HepG2 (cell line): ENCODE measurements around the gene VPS11. TPM values are rescaled to one million over a fixed set of nuclear protein-coding genes. Genes with fewer than 3 reads are reported as not detected.

Source experiments
- BCL6 ChIP-seq: IDR thresholded peaks from 2 replicates; pipeline ENCODE4 v1.6.1; 2016; ENCODE audit warnings: missing genetic modification reagents, missing compliant biosample characterization
- CC2D1A ChIP-seq: sonication (generic); formaldehyde crosslinking; IDR thresholded peaks from 2 replicates; pipeline ENCODE4 v1.8.1; 2023; ENCODE audit warnings: mild to moderate bottlenecking, missing genetic modification reagents
- CENPT ChIP-seq: sonication (generic); formaldehyde crosslinking; IDR thresholded peaks from 2 replicates; pipeline ENCODE4 v1.8.0; 2022; ENCODE audit warnings: low read depth, mild to moderate bottlenecking, moderate library complexity, missing genetic modification reagents
- CENPX ChIP-seq: sonication (generic); formaldehyde crosslinking; IDR thresholded peaks from 2 replicates; pipeline ENCODE4 v1.9.0; 2021; ENCODE audit warnings: mild to moderate bottlenecking, missing genetic modification reagents, moderate library complexity
- EP300 ChIP-seq, 3 experiments: sonication (generic) in 1 of 3; formaldehyde crosslinking in 1 of 3; IDR thresholded peaks; 2 replicates each; pipeline versions ENCODE4 v1.5.1 to v1.6.1; 2011 to 2020; ENCODE audit warnings: low read depth in 2 of 3, low read length in 2 of 3, borderline replicate concordance in 1 of 3, improper control_type of control experiment in 1 of 3, mild to moderate bottlenecking in 1 of 3, missing genetic modification reagents in 1 of 3, moderate library complexity in 1 of 3
- HOXA5 ChIP-seq: sonication (generic); formaldehyde crosslinking; IDR thresholded peaks from 2 replicates; pipeline ENCODE4 v1.4.0; 2020; ENCODE audit warnings: missing genetic modification reagents
- RORA ChIP-seq: sonication (generic); formaldehyde crosslinking; IDR thresholded peaks from 2 replicates; pipeline ENCODE4 v1.5.0; 2020; ENCODE audit warnings: mild to moderate bottlenecking, missing genetic modification reagents, moderate library complexity
- SALL1 ChIP-seq: sonication (generic); formaldehyde crosslinking; IDR thresholded peaks from 2 replicates; pipeline ENCODE4 v1.8.0; 2022; ENCODE audit warnings: mild to moderate bottlenecking, missing genetic modification reagents
- STAG1 ChIP-seq: sonication (generic); formaldehyde crosslinking; IDR thresholded peaks from 2 replicates; pipeline ENCODE4 v1.4.0; 2020; ENCODE audit warnings: missing genetic modification reagents
- TOE1 ChIP-seq: sonication (generic); formaldehyde crosslinking; IDR thresholded peaks from 2 replicates; pipeline ENCODE4 v1.4.0; 2020; ENCODE audit warnings: mild to moderate bottlenecking, missing genetic modification reagents
- ZNF382 ChIP-seq: sonication (generic); formaldehyde crosslinking; IDR thresholded peaks from 2 replicates; pipeline ENCODE4 v1.5.0; 2020; ENCODE audit warnings: missing genetic modification reagents, mild to moderate bottlenecking, borderline replicate concordance
- ZNF546 ChIP-seq: sonication (generic); formaldehyde crosslinking; conservative IDR thresholded peaks from 2 replicates; pipeline ENCODE4 v1.8.1; 2023; ENCODE audit warnings: mild to moderate bottlenecking, missing genetic modification reagents
- polyA plus RNA-seq, 8 experiments: library from polyadenylated mRNA; depleted of rRNA in 3 of 8; stranded (reverse) in 7 of 8; unstranded in 1 of 8; fragments of >200 nt; fragmentation: Illumina TruSeq in 4 of 8; extraction: Trizol in 4 of 8; gene quantifications; 2 replicates each; pipeline versions ENCODE4 v1.2.1 to v1.2.3, GENCODE V29; 2011 to 2016; ENCODE audit warnings: low read depth in 4 of 8, missing spikeins in 1 of 8, mixed read lengths in 1 of 8; ENCODE audit not compliant: insufficient read depth in 1 of 8
- total RNA-seq, 5 experiments: library from RNA; depleted of rRNA; stranded (reverse); fragments of >200 nt; fragmentation: Illumina TruSeq; extraction: Trizol; gene quantifications; 2 replicates each; pipeline ENCODE4 v1.2.3, GENCODE V29; 2016; ENCODE audit warnings: low read depth in 1 of 5
- TF ChIP-seq, protein P1 (sequence below): sonication (generic); formaldehyde crosslinking; IDR thresholded peaks from 2 replicates; pipeline ENCODE4 v1.5.0; 2020; ENCODE audit warnings: mild to moderate bottlenecking, missing genetic modification reagents, borderline replicate concordance
- TF ChIP-seq, protein P2 (sequence below): IDR thresholded peaks from 2 replicates; pipeline ENCODE4 v1.6.1; 2016
- TF ChIP-seq, protein P3 (sequence below): sonication (generic); formaldehyde crosslinking; IDR thresholded peaks from 2 replicates; pipeline ENCODE4 v1.4.0; 2020; ENCODE audit warnings: missing genetic modification reagents
- TF ChIP-seq, protein P4 (sequence below): sonication (generic); formaldehyde crosslinking; IDR thresholded peaks from 2 replicates; pipeline ENCODE4 v1.5.0; 2020; ENCODE audit warnings: mild to moderate bottlenecking, missing genetic modification reagents
- TF ChIP-seq, protein P5 (sequence below): sonication (generic); formaldehyde crosslinking; IDR thresholded peaks from 2 replicates; pipeline ENCODE4 v1.4.0; 2020; ENCODE audit warnings: mild to moderate bottlenecking, missing genetic modification reagents

Gene VPS11
- total and polyA plus RNA-seq, 2 of the 13 experiments (the other 11 are each of a cell fraction or from before 2014, with no cell fraction given) = 13.7 to 21.6 TPM

DNA sequence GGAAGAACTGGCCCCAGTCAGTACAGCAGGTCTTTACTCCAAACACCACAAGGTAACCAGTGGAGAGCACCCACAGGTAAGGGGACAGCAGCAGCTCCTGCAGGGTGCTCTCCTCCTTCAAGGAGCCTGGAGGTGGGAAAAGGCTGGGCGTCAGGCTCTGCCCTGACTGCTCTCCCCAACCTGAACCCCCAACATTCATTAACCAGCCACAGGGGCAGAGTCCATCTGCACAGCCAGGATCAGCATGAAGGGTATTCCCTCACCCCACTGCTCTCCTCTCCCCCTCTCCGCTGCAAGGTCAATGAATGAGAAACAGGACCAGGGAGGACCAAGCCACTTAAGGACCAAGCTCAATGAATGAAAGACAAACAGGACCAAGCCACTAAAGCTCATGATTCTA lies 40.6 kb upstream of the VPS11 start (continued):
- TF ChIP-seq, protein P1, sequence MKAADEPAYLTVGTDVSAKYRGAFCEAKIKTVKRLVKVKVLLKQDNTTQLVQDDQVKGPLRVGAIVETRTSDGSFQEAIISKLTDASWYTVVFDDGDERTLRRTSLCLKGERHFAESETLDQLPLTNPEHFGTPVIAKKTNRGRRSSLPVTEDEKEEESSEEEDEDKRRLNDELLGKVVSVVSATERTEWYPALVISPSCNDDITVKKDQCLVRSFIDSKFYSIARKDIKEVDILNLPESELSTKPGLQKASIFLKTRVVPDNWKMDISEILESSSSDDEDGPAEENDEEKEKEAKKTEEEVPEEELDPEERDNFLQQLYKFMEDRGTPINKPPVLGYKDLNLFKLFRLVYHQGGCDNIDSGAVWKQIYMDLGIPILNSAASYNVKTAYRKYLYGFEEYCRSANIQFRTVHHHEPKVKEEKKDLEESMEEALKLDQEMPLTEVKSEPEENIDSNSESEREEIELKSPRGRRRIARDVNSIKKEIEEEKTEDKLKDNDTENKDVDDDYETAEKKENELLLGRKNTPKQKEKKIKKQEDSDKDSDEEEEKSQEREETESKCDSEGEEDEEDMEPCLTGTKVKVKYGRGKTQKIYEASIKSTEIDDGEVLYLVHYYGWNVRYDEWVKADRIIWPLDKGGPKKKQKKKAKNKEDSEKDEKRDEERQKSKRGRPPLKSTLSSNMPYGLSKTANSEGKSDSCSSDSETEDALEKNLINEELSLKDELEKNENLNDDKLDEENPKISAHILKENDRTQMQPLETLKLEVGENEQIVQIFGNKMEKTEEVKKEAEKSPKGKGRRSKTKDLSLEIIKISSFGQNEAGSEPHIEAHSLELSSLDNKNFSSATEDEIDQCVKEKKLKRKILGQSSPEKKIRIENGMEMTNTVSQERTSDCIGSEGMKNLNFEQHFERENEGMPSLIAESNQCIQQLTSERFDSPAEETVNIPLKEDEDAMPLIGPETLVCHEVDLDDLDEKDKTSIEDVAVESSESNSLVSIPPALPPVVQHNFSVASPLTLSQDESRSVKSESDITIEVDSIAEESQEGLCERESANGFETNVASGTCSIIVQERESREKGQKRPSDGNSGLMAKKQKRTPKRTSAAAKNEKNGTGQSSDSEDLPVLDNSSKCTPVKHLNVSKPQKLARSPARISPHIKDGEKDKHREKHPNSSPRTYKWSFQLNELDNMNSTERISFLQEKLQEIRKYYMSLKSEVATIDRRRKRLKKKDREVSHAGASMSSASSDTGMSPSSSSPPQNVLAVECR (CRISPR knock-in tag) = 0 out of 2 replicates have a peak, but pooled peaks have one; percentile 4
- TF ChIP-seq, protein P2, sequence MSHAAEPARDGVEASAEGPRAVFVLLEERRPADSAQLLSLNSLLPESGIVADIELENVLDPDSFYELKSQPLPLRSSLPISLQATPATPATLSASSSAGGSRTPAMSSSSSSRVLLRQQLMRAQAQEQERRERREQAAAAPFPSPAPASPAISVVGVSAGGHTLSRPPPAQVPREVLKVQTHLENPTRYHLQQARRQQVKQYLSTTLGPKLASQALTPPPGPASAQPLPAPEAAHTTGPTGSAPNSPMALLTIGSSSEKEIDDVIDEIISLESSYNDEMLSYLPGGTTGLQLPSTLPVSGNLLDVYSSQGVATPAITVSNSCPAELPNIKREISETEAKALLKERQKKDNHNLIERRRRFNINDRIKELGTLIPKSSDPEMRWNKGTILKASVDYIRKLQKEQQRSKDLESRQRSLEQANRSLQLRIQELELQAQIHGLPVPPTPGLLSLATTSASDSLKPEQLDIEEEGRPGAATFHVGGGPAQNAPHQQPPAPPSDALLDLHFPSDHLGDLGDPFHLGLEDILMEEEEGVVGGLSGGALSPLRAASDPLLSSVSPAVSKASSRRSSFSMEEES (CRISPR knock-in tag) = no peak
- TF ChIP-seq BCL6 (CRISPR knock-in tag) = peak; percentile 19; the same call in 1 of the 2 replicates
- no peak for TF ChIP-seq RORA (CRISPR knock-in tag)
- TF ChIP-seq TOE1 (CRISPR knock-in tag) = no peak
- TF ChIP-seq, protein P3, sequence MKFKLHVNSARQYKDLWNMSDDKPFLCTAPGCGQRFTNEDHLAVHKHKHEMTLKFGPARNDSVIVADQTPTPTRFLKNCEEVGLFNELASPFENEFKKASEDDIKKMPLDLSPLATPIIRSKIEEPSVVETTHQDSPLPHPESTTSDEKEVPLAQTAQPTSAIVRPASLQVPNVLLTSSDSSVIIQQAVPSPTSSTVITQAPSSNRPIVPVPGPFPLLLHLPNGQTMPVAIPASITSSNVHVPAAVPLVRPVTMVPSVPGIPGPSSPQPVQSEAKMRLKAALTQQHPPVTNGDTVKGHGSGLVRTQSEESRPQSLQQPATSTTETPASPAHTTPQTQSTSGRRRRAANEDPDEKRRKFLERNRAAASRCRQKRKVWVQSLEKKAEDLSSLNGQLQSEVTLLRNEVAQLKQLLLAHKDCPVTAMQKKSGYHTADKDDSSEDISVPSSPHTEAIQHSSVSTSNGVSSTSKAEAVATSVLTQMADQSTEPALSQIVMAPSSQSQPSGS (CRISPR knock-in tag) = no peak
- TF ChIP-seq ZNF382 (CRISPR knock-in tag) = no peak
- TF ChIP-seq ZNF546 = no peak
- TF ChIP-seq, protein P4, sequence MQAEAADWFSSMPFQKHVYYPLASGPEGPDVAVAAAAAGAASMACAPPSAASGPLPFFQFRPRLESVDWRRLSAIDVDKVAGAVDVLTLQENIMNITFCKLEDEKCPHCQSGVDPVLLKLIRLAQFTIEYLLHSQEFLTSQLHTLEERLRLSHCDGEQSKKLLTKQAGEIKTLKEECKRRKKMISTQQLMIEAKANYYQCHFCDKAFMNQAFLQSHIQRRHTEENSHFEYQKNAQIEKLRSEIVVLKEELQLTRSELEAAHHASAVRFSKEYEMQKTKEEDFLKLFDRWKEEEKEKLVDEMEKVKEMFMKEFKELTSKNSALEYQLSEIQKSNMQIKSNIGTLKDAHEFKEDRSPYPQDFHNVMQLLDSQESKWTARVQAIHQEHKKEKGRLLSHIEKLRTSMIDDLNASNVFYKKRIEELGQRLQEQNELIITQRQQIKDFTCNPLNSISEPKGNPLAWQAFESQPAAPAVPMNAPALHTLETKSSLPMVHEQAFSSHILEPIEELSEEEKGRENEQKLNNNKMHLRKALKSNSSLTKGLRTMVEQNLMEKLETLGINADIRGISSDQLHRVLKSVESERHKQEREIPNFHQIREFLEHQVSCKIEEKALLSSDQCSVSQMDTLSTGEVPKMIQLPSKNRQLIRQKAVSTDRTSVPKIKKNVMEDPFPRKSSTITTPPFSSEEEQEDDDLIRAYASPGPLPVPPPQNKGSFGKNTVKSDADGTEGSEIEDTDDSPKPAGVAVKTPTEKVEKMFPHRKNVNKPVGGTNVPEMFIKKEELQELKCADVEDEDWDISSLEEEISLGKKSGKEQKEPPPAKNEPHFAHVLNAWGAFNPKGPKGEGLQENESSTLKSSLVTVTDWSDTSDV = no peak
- TF ChIP-seq SALL1 (CRISPR knock-in tag) = peak; percentile 52; the same call in 1 of the 2 replicates
- TF ChIP-seq CENPX (CRISPR knock-in tag) = no peak
- no peak for TF ChIP-seq CC2D1A (CRISPR knock-in tag)
- TF ChIP-seq HOXA5 (CRISPR knock-in tag) = no peak
- peak in 1 of 2 experiments; percentile 31; a peak in 1 of 4 replicates for TF ChIP-seq EP300 (IDR thresholded peaks at IDR 0.05; ENCODE audit: low read depth in 2 of 2, low read length in 2 of 2)
- peak; percentile 19; the same call in 1 of the 2 replicates for TF ChIP-seq EP300 (CRISPR knock-in tag; IDR thresholded peaks at IDR 0.05; ENCODE audit: borderline replicate concordance)
- TF ChIP-seq STAG1 (CRISPR knock-in tag) = no peak
- no peak for TF ChIP-seq CENPT (CRISPR knock-in tag)
- TF ChIP-seq, protein P5, sequence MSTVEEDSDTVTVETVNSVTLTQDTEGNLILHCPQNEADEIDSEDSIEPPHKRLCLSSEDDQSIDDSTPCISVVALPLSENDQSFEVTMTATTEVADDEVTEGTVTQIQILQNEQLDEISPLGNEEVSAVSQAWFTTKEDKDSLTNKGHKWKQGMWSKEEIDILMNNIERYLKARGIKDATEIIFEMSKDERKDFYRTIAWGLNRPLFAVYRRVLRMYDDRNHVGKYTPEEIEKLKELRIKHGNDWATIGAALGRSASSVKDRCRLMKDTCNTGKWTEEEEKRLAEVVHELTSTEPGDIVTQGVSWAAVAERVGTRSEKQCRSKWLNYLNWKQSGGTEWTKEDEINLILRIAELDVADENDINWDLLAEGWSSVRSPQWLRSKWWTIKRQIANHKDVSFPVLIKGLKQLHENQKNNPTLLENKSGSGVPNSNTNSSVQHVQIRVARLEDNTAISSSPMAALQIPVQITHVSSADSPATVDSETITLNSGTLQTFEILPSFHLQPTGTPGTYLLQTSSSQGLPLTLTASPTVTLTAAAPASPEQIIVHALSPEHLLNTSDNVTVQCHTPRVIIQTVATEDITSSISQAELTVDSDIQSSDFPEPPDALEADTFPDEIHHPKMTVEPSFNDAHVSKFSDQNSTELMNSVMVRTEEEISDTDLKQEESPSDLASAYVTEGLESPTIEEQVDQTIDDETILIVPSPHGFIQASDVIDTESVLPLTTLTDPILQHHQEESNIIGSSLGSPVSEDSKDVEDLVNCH (CRISPR knock-in tag) = no peak
